Endothelial cell of umbilical vein (primary cell): ENCODE measurements around the gene MVB12B.

Source experiments
- CTCF ChIP-seq, 2 donors: IDR thresholded peaks; 1 replicate in 1 of 2; 2 replicates in 1 of 2; pipeline ENCODE4 v1.5.1; 2011; ENCODE audit warnings: low read length in 2 of 2, mild to moderate bottlenecking in 2 of 2, moderate library complexity in 2 of 2, control low read depth in 1 of 2, inconsistent platforms in 1 of 2, low read depth in 1 of 2; ENCODE audit not compliant: insufficient read depth in 1 of 2; ENCODE audit errors: extremely low read depth in 1 of 2
- EZH2 ChIP-seq: IDR thresholded peaks from 2 replicates; pipeline ENCODE4 v1.6.1; 2012; ENCODE audit warnings: borderline replicate concordance, low read depth, mild to moderate bottlenecking, moderate library complexity, low read length, inconsistent platforms; ENCODE audit not compliant: severe bottlenecking
- MAX ChIP-seq: IDR thresholded peaks from 2 replicates; pipeline ENCODE4 v1.6.1; 2011; ENCODE audit not compliant: insufficient read depth, insufficient read length
- POLR2A ChIP-seq: IDR thresholded peaks from 2 replicates; pipeline ENCODE4 v1.6.1; 2012; ENCODE audit warnings: low read depth, mild to moderate bottlenecking, control low read depth, low read length
- POLR2AphosphoS5 ChIP-seq: IDR thresholded peaks from 2 replicates; pipeline ENCODE4 v1.6.1; 2012; ENCODE audit warnings: low read depth, mild to moderate bottlenecking, control low read depth, low read length, moderate library complexity; ENCODE audit not compliant: insufficient read depth

GRCh38 chr9:126507318-126508109, 180.9 kb downstream of the MVB12B start:
- TF ChIP-seq CTCF (IDR thresholded peaks at IDR 0.05; ENCODE audit: extremely low read depth in 1 of 2, insufficient read depth in 1 of 2, low read depth in 1 of 2, low read length in 2 of 2) (no peak), POLR2AphosphoS5 (no peak), MAX (no peak), POLR2A (no peak), EZH2 (no peak)
